Renal cortical epithelial cell (primary cell): ENCODE data around the gene SLC39A9. TPM values are rescaled to one million over a fixed set of nuclear protein-coding genes. Genes with fewer than 3 reads are reported as not detected.
A peak's percentile ranks its signal among the peaks of the same experiment; 100 is the strongest.
"Not testable (repeated sequence)": the region's sequence is repeated elsewhere in the genome, so short reads cannot be mapped to it uniquely, and the experiment has no call there.

Source experiments
- DNase-seq: peaks from one replicate; pipeline ENCODE4 v3.0.0-alpha.2; 2011; ENCODE audit warnings: low read depth
- total RNA-seq: library from RNA; depleted of rRNA; stranded (reverse); fragments of >200 nt; gene quantifications from 2 replicates; pipeline ENCODE4 v1.2.3, GENCODE V29; 2014

Gene SLC39A9
- total RNA-seq, 1 donor from 2014 or later = 151 TPM

DNA sequence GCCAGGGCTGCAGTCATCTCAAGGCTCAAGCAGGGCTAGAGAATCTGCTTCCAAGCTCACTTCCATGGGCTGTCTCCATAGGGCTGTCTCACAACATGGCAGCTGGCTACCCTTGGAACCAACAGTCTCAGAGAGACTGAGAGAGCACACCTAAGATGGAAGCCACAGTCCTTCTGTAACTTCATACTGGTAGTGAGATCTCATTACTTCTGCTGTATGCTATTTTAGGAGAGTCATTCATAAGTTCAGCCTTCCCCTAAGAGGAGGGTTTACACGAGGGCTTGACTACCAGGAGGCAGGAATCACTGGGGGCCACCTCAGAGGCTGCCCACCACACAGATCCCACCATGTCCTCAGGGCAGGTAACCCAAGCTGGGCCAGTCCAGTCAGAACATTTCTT, 30.1 kb upstream of the SLC39A9 start:
- DNase-seq = no peak

- no peak for DNase-seq
Measured at GRCh38 chr14:69370061-69370460, 28.4 kb upstream of the SLC39A9 start.

- no peak for DNase-seq
Measured at GRCh38 chr14:69372146-69372545, 26.3 kb upstream of the SLC39A9 start.

DNA sequence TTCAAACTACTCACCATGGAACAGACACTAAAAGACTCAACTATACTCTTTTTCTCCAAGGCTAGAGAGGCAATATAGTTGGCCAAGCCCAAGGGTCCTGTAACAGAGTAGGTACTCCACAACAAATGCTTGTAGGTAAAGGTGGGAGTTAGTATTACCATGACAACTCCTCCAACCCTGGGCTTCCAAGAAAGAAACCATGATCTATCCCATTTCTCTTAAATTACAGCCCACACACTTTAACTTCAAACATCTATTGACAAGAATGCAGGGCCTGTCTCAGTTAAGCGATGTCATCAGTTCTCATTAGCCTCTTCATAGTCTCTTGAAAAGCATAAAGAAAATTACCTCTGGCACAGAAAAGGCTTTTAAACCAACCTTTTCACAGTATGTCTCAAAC, 25.4 kb upstream of the SLC39A9 start:
- DNase-seq = no peak

DNA sequence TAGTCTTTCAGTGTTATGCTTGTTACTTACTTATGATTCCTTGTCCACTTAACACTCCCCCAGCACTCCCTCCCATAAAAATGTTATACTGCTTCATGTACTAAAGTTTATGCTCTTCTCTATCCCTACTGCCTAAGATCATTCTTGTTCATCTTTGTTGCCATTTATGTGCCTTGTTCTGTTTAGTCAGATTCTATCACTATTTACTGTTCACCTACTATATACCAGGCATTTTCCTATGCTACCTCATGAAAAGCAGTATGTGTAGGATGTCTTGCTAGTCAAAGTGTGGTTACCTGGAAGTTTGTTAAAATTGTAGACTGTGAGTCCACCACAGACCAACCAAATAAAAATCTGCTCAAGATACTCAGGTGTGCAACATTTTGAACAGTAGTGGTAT, 24.3 kb upstream of the SLC39A9 start:
- DNase-seq = no peak

DNA sequence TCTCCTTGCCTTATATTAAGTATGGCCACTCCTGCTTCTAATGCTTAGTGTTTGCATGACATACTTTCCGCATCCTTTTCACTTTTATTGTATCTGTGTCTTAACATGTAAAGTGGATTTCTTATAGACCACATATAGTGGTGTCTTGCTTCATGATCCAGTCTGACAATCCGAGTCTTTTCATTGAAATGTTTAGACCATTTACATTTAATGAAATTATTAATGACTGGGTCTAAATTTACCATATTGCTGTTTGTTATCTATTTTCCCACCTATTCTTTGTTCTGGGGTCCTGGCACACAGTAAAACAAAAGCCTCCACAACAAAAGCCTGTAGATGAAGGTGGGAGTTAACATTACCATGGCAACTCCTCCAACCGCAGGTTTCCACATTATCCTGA, 23.3 kb upstream of the SLC39A9 start:
- no peak for DNase-seq

GRCh38 chr14:69375722-69376121, 22.8 kb upstream of the SLC39A9 start:
- DNase-seq = no peak

DNA sequence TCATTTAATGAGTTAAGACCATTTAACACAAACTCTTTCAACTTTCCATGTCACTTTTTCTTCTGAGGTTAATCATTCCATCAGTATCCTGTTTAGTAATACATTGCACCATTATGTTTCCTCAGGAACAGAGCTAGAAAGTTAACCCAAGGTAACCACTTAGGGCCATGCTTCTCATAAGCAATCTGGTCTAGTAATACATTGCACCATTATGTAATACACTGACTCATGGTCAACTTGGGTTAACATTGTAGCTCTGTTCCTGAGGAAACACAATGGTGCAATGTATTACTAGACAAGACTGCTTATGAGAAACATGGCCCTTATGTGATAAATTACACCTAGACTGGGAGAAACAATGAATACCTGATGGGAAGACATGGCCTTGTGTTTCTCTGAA, 22.1 kb upstream of the SLC39A9 start:
- peak; percentile 100 for DNase-seq

GRCh38 chr14:69378274-69378673, 20.2 kb upstream of the SLC39A9 start:
- DNase-seq = no peak

- DNase-seq = peak; percentile 62
Measured at GRCh38 chr14:69387311-69387710, 11.2 kb upstream of the SLC39A9 start.

DNA sequence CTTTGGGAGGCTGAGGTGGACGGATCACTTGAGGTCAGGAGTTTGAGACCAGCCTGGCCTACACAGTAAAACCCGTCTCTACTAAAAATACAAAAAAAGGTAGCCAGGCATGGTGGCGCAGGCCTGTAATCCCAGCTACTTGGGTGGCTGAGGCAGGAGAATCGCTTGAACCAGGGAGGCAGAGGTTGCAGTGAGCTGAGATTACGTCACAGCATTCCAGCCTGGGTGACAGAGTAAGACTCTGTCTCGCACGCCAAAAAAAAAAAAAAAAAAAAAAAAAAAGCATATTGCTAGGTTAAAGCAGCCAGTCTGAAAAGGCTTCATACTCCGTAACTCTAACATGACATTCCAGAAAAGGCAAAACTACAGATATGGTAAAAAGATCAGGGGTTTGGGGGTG, 7.1 kb upstream of the SLC39A9 start:
- DNase-seq = not testable (repeated sequence)

DNA sequence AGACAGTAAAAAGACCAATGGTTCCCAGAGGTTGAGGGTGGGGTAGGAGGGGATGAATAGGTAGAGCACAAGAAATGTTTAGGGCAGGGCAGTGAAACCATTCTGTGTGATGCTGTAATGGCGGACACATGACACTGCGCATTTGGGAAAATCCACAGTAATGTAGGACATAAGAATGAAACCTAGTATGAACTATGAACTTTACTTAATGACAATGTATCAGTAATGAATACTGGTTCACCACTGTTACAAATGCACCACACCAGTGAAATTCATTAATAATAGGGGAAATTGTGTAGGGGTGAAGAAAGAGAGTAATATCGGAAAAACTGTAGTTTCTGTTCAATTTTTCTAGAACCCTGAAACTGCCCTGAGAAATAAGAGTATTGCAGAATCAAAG, 6.0 kb upstream of the SLC39A9 start:
- no peak for DNase-seq

GRCh38 chr14:69395929-69396328, 2.6 kb upstream of the SLC39A9 start:
- no peak for DNase-seq

DNA sequence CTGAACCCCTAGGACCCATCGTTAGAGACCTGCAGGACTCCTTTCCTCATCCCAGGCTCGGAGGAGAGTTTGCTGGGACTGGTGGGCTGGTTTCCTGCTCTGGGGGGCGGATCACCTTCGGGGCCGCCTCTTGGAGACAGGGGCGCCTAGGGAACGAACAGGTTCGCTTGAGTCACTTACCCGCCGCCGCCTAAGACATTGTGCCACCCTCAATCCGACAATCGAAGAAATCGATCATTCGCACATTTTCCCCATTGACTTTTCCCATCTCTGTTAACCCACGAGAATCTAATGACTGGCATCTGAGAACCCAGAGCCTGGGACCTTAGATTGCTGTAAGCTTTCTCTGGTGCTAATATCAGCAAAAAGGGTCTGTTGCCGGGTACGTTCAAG, 322 bp downstream of the SLC39A9 start:
- no peak for DNase-seq

DNA sequence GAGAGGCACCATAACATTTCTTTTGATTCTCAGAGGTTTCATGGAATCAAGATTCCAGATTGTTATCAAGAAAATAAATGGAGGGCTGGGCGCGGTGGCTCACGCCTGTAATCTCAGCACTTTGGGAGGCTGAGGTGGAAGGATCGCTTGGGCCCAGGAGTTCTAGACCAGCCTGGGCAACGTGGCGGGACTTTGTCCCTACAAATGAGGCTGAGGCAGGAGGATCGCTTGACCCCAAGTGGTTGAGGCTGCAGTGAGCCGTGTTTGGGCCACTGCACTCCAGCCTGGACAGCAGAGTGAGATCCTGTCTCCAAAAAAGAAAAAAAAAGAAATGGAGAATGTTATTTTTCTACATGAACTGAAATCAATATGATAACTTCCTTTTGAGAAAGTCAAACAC, 1.3 kb downstream of the SLC39A9 start:
- no peak for DNase-seq

- no peak for DNase-seq
Measured at GRCh38 chr14:69400154-69400553, 1.7 kb downstream of the SLC39A9 start.

GRCh38 chr14:69401841-69402240, 3.3 kb downstream of the SLC39A9 start:
- no peak for DNase-seq

- DNase-seq = no peak
Measured at GRCh38 chr14:69404478-69404877, 6.0 kb downstream of the SLC39A9 start.

DNA sequence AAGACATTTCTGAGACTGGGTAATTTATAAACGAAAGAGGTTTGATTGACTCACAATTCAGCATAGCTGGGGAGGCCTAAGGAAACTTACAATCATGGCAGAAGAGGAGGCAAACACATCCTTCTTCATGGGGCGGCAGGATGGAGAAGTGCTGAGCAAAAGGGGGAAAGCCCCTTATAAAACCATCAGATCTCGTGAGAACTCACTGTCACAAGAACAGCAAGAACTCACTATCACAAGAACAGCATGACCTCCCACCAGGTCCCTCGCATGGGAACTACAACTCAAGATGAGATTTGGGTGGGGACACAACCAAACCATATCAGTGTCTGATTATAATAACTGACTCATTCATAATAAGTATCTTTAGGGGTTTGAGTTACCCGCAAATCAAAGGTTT, 6.4 kb downstream of the SLC39A9 start:
- no peak for DNase-seq

DNA sequence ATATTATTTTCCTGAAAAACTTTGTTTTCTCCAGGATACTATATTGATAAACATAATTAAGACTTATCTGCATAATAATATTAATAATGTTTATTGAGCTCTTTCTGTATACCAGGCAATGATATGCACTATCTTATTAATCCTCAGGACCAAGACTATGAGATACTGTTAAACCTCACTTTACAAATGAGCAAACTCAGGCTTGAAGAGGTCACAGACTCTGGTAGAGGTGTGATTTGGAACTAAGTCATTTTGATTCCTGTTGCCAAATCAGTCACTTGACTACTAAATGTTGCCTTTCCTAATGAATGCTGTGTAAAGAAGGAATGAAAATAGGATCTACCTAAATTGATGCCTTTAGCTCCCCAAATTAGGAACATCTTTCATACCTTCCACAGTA, 7.3 kb downstream of the SLC39A9 start:
- DNase-seq = no peak

- no peak for DNase-seq
Measured at GRCh38 chr14:69408331-69408960, 10.0 kb downstream of the SLC39A9 start.

DNA sequence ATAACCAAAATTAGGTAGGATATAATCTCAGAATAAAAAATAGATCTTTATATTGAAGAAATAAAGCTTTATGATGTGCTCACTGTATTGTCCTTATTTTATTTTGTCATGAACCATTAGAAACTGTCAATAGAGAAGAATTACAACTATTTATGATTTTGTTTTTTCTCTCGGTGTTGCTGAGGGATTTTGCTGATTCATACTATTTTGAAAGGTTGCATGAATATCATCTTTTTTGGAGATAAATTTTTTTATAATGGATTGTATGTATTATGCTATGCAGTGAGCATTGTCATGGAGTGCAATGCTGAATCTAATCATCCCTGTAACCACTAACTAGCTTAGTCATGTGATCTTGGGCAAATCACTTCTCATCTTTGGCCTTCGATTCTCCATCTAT, 15.0 kb downstream of the SLC39A9 start:
- no peak for DNase-seq

DNA sequence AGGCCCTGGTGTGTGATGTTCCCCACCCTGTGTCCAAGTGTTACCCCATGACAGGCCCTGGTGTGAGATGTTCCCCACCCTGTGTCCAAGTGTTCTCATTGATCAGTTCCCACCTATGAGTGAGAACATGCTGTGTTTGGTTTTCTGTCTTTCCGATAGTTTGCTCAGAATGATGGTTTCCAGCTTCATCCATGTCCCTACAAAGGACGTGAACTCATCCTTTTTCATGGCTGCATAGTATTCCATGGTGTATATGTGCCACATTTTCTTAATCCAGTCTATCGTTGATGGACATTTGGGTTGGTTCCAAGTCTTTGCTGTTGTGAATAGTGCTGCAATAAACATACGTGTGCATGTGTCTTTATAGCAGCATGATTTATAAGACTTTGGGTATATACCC, 17.6 kb downstream of the SLC39A9 start:
- DNase-seq = not testable (repeated sequence)

- no peak for DNase-seq
Measured at GRCh38 chr14:69423279-69423678, 24.8 kb downstream of the SLC39A9 start.
